GM18507 (cell line): ENCODE measurements around the gene ARL16.
A peak's percentile ranks its signal among the peaks of the same experiment; 100 is the strongest.
"Not testable (repeated sequence)": the region's sequence is repeated elsewhere in the genome, so short reads cannot be mapped to it uniquely, and the experiment has no call there.

Source experiments
- DNase-seq: peaks from one replicate; pipeline ENCODE4 v3.0.0; 2011; ENCODE audit warnings: low read depth; ENCODE audit not compliant: insufficient read length; ENCODE audit errors: extremely low spot score
- FAIRE-seq: peaks from 2 replicates; lab custom pipeline; 2011; peaks lifted over from hg19 to GRCh38; lab: Jason Lieb, UNC

The ARL16 gene

GRCh38 chr17:81681672-81682071, 1.9 kb downstream of the ARL16 start:
- DNase-seq (no peak), FAIRE-seq (no peak)

DNA sequence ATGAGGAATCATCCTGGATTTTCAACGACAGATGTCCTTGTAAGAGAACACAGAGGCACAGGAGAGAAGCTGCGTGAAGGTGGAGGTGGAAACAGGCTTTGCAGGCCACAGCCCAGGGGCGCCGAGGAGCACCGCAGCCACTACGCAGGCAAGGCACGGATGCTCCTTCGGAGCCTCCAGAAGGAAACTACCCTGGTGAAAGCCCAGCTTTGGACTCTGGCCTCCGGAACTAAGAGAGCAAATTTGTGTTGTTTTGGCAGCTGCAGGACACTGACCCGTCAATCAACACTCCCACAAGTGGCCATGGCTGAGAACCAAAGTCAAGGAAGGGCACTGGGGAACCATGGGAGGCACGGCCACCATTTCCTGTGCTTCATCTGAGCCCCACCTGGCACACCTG, 3.4 kb downstream of the ARL16 start:
- FAIRE-seq = no peak
- DNase-seq = no peak

DNA sequence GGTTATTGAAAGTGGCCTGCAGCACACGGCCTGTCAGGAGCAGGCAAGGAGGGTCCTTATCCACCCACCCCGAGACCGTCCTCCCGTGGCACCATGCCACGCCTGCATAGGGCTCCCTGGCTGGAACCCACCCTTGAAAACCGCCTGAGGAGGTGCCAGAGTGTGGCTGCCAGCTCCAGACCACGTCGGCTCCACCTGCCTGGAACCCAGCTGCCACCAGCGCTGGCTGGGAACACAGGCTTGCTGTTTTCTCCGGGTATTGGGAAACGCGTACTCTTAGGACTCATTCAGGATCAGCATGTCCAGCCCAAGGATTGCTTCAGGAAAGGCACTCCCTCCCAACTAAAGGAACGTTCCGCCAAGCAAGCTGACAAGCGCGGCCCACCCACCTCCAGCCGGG, 6.7 kb downstream of the ARL16 start:
- FAIRE-seq (no peak), DNase-seq (no peak)

- not testable (repeated sequence) for DNase-seq
- peak; percentile 85 for FAIRE-seq
Observed at GRCh38 chr17:81675515-81676221, 7.9 kb downstream of the ARL16 start.

DNA sequence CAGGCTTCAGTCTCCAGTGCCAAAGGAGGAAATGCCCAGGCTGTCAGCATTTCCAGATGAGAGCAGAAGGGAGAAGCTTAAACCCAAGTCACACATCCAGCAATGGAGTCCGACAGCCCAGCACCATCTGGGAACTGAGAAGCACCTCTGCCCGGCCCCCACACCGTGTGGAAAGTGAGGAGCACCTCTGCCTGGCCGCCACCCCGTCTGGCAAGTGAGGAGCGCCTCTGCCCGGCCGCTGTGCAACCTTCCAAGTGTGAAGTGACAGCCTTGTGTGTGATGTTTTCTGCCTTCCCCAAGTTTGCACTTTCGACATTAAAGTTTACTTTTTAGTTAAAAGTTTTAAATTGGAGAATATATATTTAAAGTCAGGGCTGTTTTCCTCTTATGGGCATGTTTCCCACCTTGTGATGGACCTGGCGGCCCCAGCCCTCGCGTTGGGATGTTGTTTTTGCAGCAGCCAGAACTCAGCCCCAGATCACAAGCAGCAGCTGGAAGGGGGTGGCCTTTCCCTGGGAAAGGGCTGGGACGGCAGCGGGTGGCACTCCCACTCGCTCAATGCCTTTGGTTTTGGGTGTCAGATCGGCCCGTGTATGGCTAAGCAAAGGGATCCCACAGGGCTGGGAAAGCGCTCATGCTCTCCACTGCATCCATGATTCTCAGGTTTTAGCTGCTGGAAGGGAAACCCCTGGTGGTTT, 9.9 kb downstream of the ARL16 start:
- FAIRE-seq = no peak

DNA sequence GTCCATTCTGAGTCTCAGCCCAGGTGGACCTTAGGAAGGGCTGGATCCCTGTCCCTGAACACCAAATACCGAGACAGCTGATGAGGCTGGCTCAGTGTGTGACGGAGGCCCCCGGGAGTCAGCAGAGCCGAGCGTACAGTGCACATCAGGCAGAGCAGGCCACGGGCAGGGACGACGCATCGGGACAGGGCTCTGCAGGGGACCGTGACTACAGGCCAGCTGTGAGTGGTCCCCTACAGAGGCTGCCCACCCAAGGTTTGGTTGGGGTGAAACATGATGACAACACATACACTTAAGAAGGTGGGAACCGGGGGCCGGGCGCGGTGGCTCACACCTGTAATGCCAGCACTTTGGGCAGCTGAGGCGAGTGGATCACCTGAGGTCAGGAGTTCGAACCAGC, 10.6 kb downstream of the ARL16 start:
- no peak for FAIRE-seq
- no peak for DNase-seq

More for the DNA sequence above, 9.9 kb downstream of the ARL16 start:
- DNase-seq = no peak

- DNase-seq (no peak), FAIRE-seq (no peak)
Observed at GRCh38 chr17:81672504-81672903, 11.1 kb downstream of the ARL16 start.

- FAIRE-seq = no peak
- no peak for DNase-seq
Observed at GRCh38 chr17:81667754-81668153, 15.8 kb downstream of the ARL16 start.

DNA sequence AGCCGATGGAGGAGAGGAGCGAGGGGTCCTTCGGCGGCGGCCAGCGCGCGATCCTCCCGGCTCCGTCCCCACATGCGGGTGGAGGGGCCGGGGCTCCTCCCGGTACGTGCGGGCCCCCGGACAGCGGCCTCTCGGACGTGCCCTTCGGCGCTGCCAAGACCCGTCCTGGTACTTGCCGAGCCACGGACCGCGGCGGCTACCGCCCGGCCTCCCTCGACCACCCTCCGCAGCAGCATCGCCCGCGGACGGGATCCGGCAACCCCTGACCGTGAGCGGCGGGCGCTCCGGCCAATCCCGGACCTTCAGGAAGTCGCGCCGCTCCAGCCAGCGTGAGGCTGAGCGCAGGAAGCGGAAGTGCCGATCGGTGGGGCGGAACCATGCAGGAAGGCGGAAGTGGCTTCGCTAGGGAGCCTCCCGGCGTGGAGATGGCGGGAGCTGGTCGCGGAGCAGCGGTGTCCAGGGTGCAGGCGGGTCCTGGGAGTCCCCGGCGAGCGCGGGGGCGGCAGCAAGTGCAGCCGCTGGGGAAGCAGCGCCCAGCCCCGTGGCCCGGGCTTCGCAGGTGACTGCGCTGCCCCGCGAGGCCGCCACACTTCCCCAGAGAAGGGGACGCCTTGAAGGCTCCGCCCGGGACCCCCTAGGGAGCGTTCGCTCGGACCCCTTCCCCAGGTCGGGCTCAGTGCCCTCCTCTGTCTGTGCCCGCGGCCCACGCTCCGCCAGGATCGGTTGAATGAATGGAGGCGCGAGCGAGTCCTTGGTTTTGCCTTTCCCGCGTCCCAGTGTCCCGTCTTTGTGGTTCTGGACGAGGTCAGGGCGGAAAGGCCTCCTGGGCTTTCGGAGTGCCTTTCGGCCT, 17.0 kb downstream of the ARL16 start, which contains the start of the genes CCDC137 and OXLD1:
CCDC137 (plus strand) TSS at position 396 of the 850 bp plus-strand sequence; CDS start at position 426, 30 bp downstream.
OXLD1 (minus strand) TSS at position 264 of the 850 bp plus-strand sequence; CDS start at position 236, 28 bp downstream.
- peak; percentile 95 for FAIRE-seq
- DNase-seq = peak; percentile 97

GRCh38 chr17:81666092-81666341, 17.6 kb downstream of the ARL16 start:
- DNase-seq = no peak

DNA sequence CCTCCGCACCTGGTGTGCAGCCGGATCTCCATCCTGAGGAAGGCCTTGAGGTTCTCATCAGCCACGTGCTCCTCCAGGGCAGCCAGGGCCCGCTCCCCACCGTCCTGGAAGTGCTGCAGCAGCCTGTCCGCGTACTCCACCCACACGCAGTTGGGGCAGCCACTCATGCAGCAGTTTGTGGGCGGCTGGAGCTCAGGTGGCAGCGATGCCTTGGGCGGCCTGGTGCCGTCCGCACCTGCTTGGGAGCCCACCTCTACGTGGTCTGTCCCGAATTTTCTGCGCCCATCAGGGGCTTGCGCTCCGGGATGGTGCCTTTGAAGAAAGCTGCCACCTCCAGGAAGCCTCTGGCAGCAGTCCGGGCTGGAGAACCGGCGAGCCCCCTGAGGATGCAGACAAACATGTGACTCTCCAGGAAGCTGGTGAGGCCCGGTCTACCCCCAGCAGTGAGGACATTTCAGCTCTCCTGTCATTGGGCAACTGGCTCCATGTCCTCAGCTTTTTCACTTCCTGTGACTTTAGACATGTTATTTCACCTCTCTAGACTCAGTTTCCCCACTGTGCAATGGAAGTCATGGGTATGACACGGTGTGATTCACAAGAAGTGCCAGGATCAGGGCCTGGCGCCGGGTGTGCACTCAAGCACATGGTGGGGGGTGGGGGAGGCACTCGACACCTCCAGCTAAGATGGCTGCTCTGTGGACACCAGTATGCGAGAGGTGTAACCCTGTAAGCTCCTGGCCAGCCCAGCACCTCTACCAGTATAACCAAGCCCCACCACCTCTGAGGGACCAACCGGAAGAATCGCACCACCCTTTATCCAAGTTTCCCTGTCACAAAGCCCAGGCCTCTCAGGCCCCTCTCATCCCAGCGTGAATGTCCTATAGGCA, 18.1 kb downstream of the ARL16 start:
- DNase-seq (no peak), FAIRE-seq (no peak)

More at GRCh38 chr17:81666092-81666341, 17.6 kb downstream of the ARL16 start:
- FAIRE-seq = no peak

GRCh38 chr17:81664051-81664470, 19.5 kb downstream of the ARL16 start:
- DNase-seq (no peak), FAIRE-seq (no peak)

GRCh38 chr17:81662002-81662401, 21.6 kb downstream of the ARL16 start:
- DNase-seq (no peak), FAIRE-seq (no peak)

DNA sequence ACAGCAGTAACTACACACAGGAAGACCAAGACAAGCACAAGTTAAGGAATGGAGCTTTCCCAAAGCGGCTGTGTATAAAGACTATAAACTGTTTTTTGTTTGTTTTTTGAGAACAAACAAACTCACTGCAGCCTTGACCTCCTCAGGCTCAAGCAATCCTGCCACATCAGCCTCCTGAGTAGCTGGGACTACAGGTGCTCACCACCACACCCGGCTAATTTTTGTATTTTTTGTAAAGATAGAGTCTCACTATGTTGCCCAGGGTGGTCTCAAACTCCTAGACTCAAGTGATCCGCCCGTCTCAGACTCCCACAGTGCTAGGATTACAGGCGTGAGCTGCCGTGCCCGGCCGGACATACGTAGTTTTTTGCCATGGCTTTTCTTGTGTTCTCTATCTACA, 23.2 kb downstream of the ARL16 start:
- no peak for FAIRE-seq
- DNase-seq = no peak

GRCh38 chr17:81659038-81659437, 24.6 kb downstream of the ARL16 start:
- FAIRE-seq = peak; percentile 18
- no peak for DNase-seq

DNA sequence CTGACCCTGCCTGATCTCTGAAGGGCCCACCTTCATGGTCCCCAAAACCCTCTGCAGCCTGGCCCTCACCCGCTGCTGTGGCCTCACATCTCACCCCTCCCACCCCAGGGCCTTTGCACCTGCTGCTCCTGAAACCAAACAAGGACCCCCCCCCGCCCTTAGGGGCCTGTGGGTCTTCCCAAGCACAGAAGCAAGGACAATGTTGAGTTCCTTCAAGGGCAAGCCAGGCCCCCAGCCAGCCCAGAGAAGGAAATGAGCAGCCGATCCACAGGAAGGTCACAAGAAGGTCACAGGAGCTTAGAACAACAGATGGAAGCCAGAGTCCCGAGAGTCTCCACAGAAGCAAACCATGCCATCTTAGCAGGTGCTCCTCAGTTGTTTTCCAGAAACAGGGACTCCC, 26.8 kb downstream of the ARL16 start:
- FAIRE-seq = no peak
- no peak for DNase-seq

DNA sequence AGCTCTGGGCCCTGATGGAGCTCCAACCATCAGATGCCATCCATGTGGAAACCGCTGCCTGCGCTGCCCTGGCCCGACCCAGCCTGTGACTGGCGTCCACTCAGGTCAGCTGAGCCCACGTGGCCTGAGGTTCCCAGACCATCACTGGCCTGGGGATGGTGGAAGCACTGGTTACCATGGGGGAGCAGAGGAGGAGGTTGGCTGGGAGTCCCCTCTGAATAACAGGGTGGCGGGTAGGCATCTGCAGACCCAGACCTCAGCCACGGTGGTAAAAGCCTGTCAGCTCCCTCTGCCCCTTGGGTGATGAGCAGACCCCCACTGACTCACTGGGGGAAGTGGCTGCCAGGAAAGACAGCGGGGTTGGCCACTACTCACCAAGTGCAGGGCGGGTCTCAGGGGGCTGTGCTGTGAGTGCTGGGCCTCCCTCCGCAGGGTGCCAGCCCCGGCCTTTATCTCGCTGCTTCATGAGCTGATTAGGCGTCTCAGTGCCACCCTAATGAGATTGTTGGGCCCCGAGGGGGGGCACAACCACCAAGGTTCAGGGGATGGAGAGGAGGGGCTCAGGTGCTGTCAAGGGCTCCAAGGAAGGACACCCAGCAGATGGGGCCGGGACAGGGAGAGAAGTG, 27.4 kb downstream of the ARL16 start, which contains the start of gene PDE6G:
PDE6G (minus strand) TSS at position 425 of the 626 bp plus-strand sequence. CDS start 3,237 bp downstream, outside the sequence.
- DNase-seq (no peak), FAIRE-seq (no peak)

DNA sequence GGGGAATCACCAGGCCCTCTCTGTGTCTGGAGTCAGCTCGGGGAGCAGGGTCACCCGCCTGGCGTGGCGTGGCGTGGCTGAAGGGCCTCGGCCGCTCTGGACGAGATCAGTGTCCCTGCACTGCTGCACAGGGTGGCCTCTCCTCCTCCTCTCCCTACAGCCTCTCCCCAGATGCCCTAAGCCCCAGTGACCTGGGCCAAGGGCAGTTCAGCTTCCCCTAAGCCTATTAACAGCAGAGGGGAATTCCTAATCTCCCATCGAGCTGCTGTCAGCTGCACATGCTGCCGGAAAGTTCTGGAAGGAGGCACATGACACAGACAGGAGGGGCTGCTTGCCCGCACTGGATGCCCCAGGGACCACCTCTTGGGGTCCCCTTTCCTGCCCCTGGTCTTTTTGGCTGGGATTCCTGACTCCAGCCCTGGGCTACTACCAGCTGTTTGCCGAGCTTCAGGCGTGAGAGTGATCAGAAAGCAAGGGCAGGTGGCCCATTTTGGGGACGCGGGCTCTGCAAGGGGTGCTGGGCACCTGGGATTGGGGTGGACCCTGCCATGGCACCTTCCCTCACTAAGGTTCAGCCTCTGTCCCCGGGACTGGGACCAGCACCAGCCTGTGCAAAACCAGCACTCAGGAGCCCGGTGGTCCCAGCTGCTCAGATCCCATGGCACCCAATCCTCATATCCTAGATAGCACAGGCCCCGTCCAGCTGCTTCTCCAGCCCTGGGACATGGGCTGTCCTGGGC, 28.0 kb downstream of the ARL16 start:
- FAIRE-seq (no peak), DNase-seq (no peak)
